ENCODE measurements around the gene TSPAN10.

DNA sequence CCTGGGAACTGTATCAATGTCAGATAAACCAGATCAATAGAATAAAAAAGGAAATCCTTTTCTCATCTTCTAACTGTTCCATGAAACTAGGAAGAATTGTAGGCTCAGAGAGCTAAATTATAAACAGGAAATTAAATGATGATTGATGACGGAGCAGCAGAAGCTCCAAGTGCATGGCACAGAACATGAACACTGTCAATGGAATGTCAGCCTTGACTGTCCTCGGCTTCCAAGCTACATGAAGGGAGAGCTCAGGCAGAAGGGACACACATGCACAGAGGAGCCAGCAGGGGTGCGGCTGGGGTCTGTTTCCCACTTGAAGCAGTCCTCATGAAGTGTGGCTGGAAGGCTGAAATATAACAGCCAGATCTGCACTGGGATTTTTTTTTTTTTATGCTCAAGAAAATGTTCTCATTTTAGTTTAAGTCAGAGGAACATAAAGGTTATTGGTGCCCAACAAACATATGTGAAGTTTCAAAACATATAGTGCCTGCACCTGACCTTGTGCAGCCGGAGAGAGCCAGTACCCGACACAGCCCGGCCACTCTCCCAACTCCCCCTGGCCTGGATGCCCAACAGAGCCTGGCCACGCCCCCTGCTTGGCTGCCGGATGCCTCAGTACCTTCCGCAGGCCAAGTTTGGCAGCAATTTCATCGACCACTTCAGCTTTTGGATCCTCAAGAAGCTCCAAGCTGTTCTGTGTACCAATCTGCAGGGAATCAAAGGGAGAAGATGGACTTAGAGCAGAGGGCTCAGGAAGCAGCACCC, 37.1 kb upstream of the TSPAN10 start:
- no peak for TF ChIP-seq POLR2AphosphoS5 (IDR thresholded peaks at IDR 0.05; ENCODE audit: borderline replicate concordance, low read depth, low read length)
- no peak for TF ChIP-seq EZH2 (IDR thresholded peaks at IDR 0.05)

Data from SK-N-MC (cell line).